ENCODE data around the gene GADL1.

GADL1 gene

GRCh38 chr3:30904996-30905395 lies 10.5 kb upstream of the GADL1 start:
- TF ChIP-seq, protein P1, sequence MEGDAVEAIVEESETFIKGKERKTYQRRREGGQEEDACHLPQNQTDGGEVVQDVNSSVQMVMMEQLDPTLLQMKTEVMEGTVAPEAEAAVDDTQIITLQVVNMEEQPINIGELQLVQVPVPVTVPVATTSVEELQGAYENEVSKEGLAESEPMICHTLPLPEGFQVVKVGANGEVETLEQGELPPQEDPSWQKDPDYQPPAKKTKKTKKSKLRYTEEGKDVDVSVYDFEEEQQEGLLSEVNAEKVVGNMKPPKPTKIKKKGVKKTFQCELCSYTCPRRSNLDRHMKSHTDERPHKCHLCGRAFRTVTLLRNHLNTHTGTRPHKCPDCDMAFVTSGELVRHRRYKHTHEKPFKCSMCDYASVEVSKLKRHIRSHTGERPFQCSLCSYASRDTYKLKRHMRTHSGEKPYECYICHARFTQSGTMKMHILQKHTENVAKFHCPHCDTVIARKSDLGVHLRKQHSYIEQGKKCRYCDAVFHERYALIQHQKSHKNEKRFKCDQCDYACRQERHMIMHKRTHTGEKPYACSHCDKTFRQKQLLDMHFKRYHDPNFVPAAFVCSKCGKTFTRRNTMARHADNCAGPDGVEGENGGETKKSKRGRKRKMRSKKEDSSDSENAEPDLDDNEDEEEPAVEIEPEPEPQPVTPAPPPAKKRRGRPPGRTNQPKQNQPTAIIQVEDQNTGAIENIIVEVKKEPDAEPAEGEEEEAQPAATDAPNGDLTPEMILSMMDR (IDR thresholded peaks at IDR 0.05; ENCODE audit: insufficient read depth, low read length, poor library complexity, severe bottlenecking), result no peak
- Histone ChIP-seq H3K4me3 (replicated peaks; ENCODE audit: low read depth, low read length) (no peak overlapping the region), H3K36me3 (ENCODE audit: control insufficient read depth, insufficient read depth, low read length) (no peaks in the 10 kb centered on the region), H3K27me3 (replicated peaks; ENCODE audit: control insufficient read depth, insufficient read depth, low read length) (no peaks in the 10 kb centered on the region; the same call in 1 of the 2 replicates)
- DNase-seq (ENCODE audit: extremely low read depth, insufficient read length), result no peak

DNA sequence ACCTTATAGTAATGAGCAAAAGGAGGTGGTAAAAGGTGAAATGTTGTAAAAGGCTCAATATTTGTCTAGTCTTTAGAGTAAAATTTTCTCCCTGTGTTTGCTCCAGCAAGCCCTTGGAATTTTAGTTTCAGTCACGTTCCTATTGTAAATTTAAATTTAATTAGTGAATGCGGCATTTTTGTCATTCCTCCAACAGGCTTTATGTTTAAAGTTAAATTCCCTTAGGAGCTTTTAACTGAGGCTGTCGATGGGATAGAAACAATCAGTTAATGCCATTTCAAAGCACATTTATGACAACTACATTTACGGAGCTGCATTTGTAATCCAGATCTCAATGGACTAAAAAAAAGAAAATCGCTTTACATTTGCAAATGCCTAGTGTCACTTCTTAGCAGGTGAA lies 868 bp upstream of the GADL1 start:
- TF ChIP-seq, protein P1 (IDR thresholded peaks at IDR 0.05; ENCODE audit: insufficient read depth, low read length, poor library complexity, severe bottlenecking), result no peak
- Histone ChIP-seq H3K36me3 (ENCODE audit: control insufficient read depth, insufficient read depth, low read length) (no peaks in the 10 kb centered on the region), H3K27me3 (replicated peaks; ENCODE audit: control insufficient read depth, insufficient read depth, low read length) (no peaks in the 10 kb centered on the region; the same call in 1 of the 2 replicates), H3K4me3 (replicated peaks; ENCODE audit: low read depth, low read length) (no peak overlapping the region)
- DNase-seq (ENCODE audit: extremely low read depth, insufficient read length), result no peak

GRCh38 chr3:30893678-30894325 lies 659 bp downstream of the GADL1 start:
- TF ChIP-seq, protein P1 (IDR thresholded peaks at IDR 0.05; ENCODE audit: insufficient read depth, low read length, poor library complexity, severe bottlenecking), result no peak
- Histone ChIP-seq H3K36me3 (ENCODE audit: control insufficient read depth, insufficient read depth, low read length) (no peaks in the 10 kb centered on the region), H3K27me3 (replicated peaks; ENCODE audit: control insufficient read depth, insufficient read depth, low read length) (no peaks in the 10 kb centered on the region; the same call in 1 of the 2 replicates), H3K4me3 (replicated peaks; ENCODE audit: low read depth, low read length) (no peak overlapping the region)
- no peak for DNase-seq (ENCODE audit: extremely low read depth, insufficient read length)

- H3K4me3 ChIP-seq (replicated peaks; ENCODE audit: low read depth, low read length), result no peak overlapping the region
- no peak for DNase-seq (ENCODE audit: extremely low read depth, insufficient read length)
- H3K36me3 ChIP-seq (ENCODE audit: control insufficient read depth, insufficient read depth, low read length), result no peaks in the 10 kb centered on the region
- TF ChIP-seq, protein P1 (IDR thresholded peaks at IDR 0.05; ENCODE audit: insufficient read depth, low read length, poor library complexity, severe bottlenecking), result no peak
- H3K27me3 ChIP-seq (replicated peaks; ENCODE audit: control insufficient read depth, insufficient read depth, low read length), result no peaks in the 10 kb centered on the region; the same call in 1 of the 2 replicates
Measured at GRCh38 chr3:30890907-30891306, 3.6 kb downstream of the GADL1 start.

DNA sequence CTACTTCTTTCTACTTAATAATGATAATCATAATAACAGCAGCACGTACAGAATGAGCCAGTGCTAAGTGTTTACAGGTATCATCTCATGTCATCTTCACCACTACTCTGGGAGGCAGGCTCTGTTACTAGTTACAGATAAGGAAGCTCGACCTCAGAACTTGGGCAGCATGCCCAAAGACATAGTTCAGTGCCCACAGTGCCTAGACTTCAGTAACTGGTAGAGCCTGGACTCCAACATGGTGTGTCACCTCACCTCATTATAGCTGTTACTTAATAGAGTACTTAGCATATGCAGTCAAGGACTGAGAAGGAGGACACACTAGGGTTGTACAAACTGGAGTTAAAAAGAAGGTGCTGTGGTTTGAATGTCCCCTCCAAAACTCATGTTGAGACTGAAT lies 7.6 kb downstream of the GADL1 start:
- H3K4me3 ChIP-seq (replicated peaks; ENCODE audit: low read depth, low read length), result no peak overlapping the region
- H3K27me3 ChIP-seq (replicated peaks; ENCODE audit: control insufficient read depth, insufficient read depth, low read length), result no peaks in the 10 kb centered on the region; the same call in 1 of the 2 replicates
- TF ChIP-seq, protein P1 (IDR thresholded peaks at IDR 0.05; ENCODE audit: insufficient read depth, low read length, poor library complexity, severe bottlenecking), result no peak
- DNase-seq (ENCODE audit: extremely low read depth, insufficient read length), result no peak
- H3K36me3 ChIP-seq (ENCODE audit: control insufficient read depth, insufficient read depth, low read length), result no peaks in the 10 kb centered on the region
